HG03196 (cell line): Measurements from ENCODE around the gene CLTCL1.

Source experiments
- ATAC-seq: cut with Tn5 transposase; IDR thresholded peaks from one replicate; pipeline ENCODE4 v1.9.1; 2021; ENCODE audit not compliant: unreplicated experiment

CLTCL1 gene

DNA sequence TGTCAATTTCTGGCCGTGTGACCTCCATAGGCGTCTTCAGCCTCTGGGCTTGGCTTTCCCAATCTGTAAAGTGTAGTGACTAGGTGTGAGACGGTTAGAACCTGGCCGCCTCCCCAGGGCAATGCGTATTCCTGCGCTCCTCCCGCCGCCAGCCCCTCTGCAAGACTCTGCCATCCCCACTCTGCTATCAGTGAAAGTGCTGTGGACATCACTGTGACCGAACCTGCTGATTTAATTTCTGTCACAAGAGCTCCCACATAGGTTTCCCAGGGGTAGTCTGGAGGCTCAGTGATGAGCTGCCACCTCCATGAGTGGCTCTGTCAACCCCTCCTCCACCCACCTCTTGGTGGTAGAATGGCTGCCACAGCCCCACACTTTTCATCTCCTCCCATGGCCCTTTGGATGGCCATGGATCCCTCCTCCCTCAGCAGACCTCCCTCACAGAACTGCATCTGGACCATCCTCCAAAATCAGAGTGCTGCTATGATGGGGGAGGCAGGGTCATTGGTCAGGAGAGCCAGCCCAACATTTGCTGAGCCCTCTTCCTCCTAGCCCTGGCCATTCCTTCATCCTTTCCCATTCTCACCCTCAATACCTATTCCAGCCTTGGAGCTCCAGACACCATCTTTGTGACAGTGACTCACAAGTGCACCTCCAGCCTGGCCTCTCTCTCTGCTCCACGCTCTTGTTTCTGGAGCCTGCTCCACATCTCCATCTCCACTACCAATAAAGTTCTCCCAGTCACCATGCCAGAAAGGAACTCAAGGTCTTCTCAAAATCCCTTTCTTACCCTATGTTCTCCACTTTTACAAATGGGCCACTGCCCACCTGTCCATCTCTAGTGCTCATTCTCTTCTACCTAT is 140.0 kb downstream of the CLTCL1 start:
- ATAC-seq: no peak

GRCh38 chr22:19150482-19151328 is 140.8 kb downstream of the CLTCL1 start:
- ATAC-seq: no peak

- no peak for ATAC-seq
Observed at GRCh38 chr22:19149991-19150390, 141.5 kb downstream of the CLTCL1 start, which contains the start of gene GSC2. TSS of gene GSC2 (minus strand) at chr22:19150292. CDS start at chr22:19150283, 9 bp downstream.

GRCh38 chr22:19149047-19149883 is 142.3 kb downstream of the CLTCL1 start:
- no peak for ATAC-seq

- ATAC-seq: no peak
Observed at GRCh38 chr22:19148417-19149046, 143.0 kb downstream of the CLTCL1 start.

DNA sequence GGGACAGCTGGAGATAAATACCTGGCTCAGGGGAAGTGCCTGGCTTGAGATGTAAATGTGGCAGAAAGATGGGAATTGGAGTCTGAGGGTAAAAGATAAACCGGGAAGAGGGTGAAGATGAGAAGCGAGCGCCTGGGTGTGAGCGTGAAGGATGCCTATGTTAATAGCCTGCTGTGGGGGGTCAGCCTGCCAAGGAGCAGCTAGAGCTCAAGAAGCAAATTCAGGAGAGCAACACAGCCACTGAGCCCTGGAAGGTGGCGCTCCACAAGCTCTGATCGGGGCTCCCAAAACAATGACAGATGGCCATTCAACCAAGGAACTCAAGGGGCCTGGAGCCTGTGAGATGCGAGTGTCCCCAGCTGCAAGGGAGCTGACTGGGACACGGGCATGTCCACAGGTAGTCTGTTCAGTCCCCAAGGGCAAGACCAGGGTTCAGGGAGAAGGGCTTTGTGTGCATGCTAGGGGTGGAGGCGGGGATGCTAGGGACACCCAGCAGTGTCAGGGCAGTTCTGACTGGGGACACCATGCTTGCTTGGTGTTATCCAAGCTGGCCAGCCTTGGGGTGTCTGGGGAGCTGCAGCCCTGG is 144.2 kb downstream of the CLTCL1 start:
- no peak for ATAC-seq

DNA sequence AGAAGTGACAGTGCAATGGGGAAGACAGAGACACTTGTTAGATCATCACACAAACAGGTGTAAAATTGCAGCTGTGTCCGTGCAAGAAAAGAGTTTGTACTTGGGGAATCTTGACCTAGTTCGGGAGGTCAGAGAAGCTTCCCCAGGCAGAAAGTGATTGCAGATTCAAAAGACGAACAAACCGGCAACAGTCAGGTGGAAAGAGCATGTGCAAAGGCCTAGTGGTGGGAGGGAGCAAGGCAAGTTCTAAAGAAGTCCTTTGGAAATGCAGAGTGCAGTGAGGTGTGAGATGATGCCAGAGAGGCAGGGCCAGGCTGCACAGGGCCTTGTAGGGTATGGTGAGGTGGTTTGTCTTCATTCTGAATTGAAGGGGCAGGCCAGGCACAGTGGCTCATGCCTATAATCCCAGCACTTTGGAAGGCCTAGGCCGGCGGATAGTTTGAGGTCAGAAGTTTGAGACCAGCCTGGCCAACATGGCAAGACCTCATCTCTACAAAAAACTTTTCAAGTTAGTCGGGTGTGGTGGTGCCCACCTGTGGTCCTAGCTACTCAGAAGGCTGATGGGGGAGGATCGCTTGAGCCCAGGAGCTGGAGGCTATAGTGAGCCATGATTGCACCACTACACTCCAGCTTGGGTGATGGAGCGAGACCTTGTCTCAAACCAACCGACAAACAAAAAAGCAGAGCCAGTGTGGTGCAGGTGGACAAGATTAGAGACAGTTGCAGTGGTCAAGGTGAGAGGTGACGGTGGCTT is 145.1 kb downstream of the CLTCL1 start:
- no peak for ATAC-seq

DNA sequence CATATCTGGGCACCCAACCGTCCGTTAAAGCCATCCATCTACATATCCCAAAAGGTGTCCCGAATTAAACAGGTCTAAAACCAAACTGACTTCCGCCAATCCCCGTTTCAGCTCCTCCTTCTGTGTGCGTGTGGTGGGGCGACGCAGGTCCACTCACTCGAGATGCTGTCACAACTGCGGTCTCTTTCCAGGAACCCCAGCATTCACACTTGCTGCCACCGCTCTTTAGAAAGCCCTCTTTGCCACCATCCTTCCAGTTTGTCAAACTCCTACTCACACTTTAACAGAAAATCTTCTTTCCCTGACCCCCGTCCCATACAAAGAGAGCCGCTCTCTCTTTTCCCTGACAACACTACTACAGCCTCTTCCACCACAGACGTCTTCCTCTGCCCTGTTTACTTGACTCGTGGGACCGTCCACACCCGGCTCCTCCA is 147.5 kb downstream of the CLTCL1 start:
- no peak for ATAC-seq

DNA sequence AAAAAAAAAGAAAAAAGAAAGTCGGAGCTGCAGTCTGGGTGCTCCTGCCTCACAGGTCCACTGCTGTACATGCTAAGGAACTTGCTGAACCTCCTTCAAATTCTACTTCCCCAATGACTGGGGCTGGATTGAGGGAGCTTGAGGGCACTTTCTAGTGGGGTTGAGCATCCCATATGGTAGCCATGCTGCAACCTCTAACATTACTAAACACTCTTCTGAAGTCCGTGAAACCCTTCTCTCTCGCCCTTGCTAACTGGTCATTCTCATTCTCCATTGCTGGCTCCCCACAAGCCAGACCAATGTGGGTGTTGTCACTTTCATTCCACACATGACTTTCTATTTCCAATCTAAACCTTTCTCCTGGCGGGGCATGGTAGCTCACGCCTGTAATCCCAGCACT is 148.3 kb downstream of the CLTCL1 start:
- no peak for ATAC-seq

GRCh38 chr22:19142394-19142793 is 149.1 kb downstream of the CLTCL1 start:
- no peak for ATAC-seq

DNA sequence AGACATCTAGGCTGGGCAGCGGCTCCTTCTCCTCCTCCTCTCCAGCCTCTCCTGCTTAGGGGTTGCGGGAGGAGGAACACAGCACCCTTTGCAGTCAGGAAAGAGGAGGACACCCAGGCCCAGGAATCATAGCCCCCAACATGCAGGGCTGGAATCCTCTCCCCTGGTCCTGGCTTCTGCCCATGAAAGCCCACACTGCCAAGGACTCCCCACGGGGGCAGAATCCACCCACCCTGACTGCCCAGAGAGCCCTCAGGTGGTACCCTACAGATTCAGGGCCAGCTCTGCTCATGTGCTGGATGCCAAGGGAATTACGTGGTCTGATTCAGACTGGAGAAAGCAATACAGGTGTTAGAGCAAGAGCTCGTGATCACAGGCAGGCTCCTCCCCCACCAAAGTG is 151.5 kb downstream of the CLTCL1 start:
- no peak for ATAC-seq

DNA sequence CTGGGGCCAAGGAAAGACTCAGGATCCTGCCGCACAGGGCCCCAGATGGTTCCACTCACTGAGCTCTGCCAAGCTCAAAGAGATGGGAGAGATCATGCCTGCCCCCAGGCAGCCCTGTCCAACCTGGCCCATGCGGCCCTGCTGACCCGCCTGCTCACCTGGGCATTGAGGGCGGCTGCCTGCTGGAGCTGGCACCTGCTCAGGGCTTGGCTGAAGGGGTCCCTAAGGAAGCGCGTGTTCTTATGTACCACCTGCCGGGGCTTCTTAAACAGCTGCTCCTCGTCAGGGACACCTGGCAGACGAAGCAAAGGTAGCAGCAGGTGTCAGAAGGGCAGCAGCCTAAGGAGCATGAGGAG is 152.5 kb downstream of the CLTCL1 start:
- ATAC-seq: no peak

GRCh38 chr22:19138217-19139000 is 153.1 kb downstream of the CLTCL1 start:
- no peak for ATAC-seq

GRCh38 chr22:19137384-19138216 is 153.9 kb downstream of the CLTCL1 start:
- no peak for ATAC-seq

DNA sequence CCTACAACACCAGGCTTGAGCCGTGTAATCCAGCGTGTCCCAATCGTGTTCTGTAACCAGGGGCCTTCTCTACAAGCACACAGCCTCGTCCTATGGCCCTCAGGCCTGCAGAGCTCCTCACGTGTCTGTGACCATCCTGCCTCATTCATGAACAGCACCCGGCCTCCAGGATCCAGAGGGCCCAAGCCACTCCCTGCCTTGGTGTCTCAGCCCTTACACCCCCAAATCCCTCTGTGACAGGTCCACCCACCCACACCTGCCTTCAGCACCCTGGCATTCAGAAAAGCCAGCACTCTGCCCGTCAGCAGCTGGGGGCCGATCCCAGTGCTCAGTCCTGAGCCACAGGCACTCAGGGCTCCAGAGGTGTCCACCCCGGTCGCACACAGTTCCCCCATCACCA is 154.6 kb downstream of the CLTCL1 start:
- no peak for ATAC-seq

- no peak for ATAC-seq
Observed at GRCh38 chr22:19134874-19135273, 156.6 kb downstream of the CLTCL1 start.

GRCh38 chr22:19134176-19134831 is 157.2 kb downstream of the CLTCL1 start:
- ATAC-seq: no peak
